ENCODE measurements around the gene PLEKHF1. TPM values are rescaled to one million over a fixed set of nuclear protein-coding genes. Genes with fewer than 3 reads are reported as not detected.
A peak's percentile ranks its signal among the peaks of the same experiment; 100 is the strongest.

PLEKHF1 gene
- total and polyA plus RNA-seq, 8 donors: 2.1 to 9.3 (median 4.4) TPM

- Histone ChIP-seq H3K4me1 (no peaks in the 10 kb centered on the region), H3K27ac (no peak overlapping the region), H3K27me3 (no peaks in the 10 kb centered on the region), H3K9me3 (no peaks in the 10 kb centered on the region), H3K4me3 (no peak overlapping the region), H3K36me3 (no peaks in the 10 kb centered on the region)
- no peak for FAIRE-seq
- ATAC-seq: no peak
- TF ChIP-seq CTCF (IDR thresholded peaks at IDR 0.05): no peak
- WGBS, 2 donors: 54 to 69% methylated on average over 4 of the region's 4 CpGs
- peak in 1 of 6 donors; percentile 29 for DNase-seq
- intact Hi-C loops (cut with DNase I): no loop called here
Observed at GRCh38 chr19:29655648-29656335, 9.5 kb upstream of the PLEKHF1 start.

- DNase-seq: no peak
- peaks cover 15 to 20% (median 19%) of the 10 kb centered on the region in 3 donors for H3K4me1 ChIP-seq
- no peak overlapping the region for H3K4me3 ChIP-seq
- WGBS, 2 donors: 86 to 89% methylated on average over 5 of the region's 5 CpGs
- H3K9me3 ChIP-seq: no peaks in the 10 kb centered on the region
- no peaks in the 10 kb centered on the region for H3K27me3 ChIP-seq
- TF ChIP-seq CTCF (IDR thresholded peaks at IDR 0.05): no peak
- no peaks in the 10 kb centered on the region for H3K36me3 ChIP-seq
- ATAC-seq: no peak
- FAIRE-seq: no peak
- intact Hi-C loops (cut with DNase I): no loop called here
- no peak overlapping the region for H3K27ac ChIP-seq
Observed at GRCh38 chr19:29658221-29658991, 6.9 kb upstream of the PLEKHF1 start.

GRCh38 chr19:29660835-29661234 is 4.4 kb upstream of the PLEKHF1 start:
- FAIRE-seq (no peak), ATAC-seq (no peak), DNase-seq (peak in 1 of 6 donors; percentile 6)
- Histone ChIP-seq H3K9me3 (no peaks in the 10 kb centered on the region), H3K4me1 (peaks cover 21 to 26% (median 23%) of the 10 kb centered on the region in 3 donors), H3K4me3 (no peak overlapping the region), H3K27me3 (no peaks in the 10 kb centered on the region), H3K27ac (no peak overlapping the region), H3K36me3 (no peaks in the 10 kb centered on the region)
- WGBS, 2 donors: 65 to 71% methylated on average over 10 of the region's 10 CpGs
- TF ChIP-seq CTCF (IDR thresholded peaks at IDR 0.05): no peak
- intact Hi-C loops (cut with DNase I): loop anchor here in 1 of 3 donors (10.0 kb wide), 1 partner anchor 46 kb away; no protein-coding TSS in a partner anchor

GRCh38 chr19:29662278-29662603 is 3.0 kb upstream of the PLEKHF1 start:
- no peak for DNase-seq
- intact Hi-C loops (cut with DNase I): loop anchor here in 1 of 3 donors (10.0 kb wide), 1 partner anchor 47 kb away; no protein-coding TSS in a partner anchor

More at GRCh38 chr19:29662278-29662603, 3.0 kb upstream of the PLEKHF1 start:
- H3K4me1 ChIP-seq: peaks cover 21 to 31% (median 23%) of the 10 kb centered on the region in 3 donors
- TF ChIP-seq CTCF (IDR thresholded peaks at IDR 0.05): no peak
- no peaks in the 10 kb centered on the region for H3K9me3 ChIP-seq
- H3K27me3 ChIP-seq: no peaks in the 10 kb centered on the region
- WGBS, 2 donors: 7% methylated on average over 1 of the region's 1 CpG
- FAIRE-seq (no peak), ATAC-seq (peak in 2 of 4 donors; percentile 4 to 20)
- peak overlapping the region in 1 of 4 donors; percentile 8 for H3K4me3 ChIP-seq
- H3K36me3 ChIP-seq: no peaks in the 10 kb centered on the region
- H3K27ac ChIP-seq: peak overlapping the region; percentile 34 to 86 (median 76)

Measured in pancreas (tissue), 10 donors.